GM18502 (cell line): ENCODE measurements around the gene SCN9A.
"Not testable (repeated sequence)": the region's sequence is repeated elsewhere in the genome, so short reads cannot be mapped to it uniquely, and the experiment has no call there.

Source experiments
- ATAC-seq: cut with Tn5 transposase; IDR thresholded peaks from one replicate; pipeline ENCODE4 v1.9.1; 2021; ENCODE audit warnings: mild to moderate bottlenecking; ENCODE audit not compliant: unreplicated experiment, poor library complexity

Gene SCN9A

DNA sequence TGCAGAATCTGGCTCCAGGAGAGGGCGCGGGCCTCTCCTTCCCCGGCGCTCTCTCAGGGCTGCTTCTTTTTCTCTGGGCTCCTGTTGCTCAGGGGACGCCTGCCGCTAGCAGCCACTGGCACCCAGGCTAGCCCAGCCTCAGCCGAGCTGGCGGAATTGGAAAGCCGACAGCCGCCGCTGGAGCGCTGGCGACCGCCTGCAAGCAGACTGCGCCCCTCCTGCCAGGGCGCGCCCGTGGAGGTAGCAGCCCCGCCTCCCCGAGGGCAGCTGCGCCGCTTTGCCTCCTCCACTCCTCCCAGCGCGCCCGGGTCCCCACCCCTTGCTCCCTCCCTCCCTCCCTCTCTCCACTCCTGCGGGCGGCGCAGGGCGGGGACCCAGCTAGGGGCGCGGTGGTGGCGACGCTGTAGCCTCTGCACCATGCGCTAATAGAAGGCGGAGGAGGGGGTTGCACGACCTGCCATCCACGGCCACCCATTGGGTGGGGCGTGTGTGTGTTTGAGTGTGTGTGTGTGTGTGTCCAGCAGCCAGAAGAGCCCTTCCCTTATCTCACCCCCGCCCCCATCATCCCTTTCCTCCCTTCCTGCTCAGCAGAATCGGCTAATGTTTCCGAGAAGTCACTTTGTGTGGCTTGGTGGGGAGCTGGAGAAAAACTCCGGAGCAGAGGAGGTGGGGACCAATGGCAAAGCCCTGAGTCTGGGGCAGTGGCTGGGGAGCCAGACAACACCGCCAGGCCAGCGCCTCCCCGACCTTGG, at the start of gene SCN9A:
TSS of gene SCN9A (minus strand) at position 209 of the 752 bp plus-strand sequence. CDS start 64,188 bp downstream, outside the sequence.
- peak; percentile 67 for ATAC-seq

DNA sequence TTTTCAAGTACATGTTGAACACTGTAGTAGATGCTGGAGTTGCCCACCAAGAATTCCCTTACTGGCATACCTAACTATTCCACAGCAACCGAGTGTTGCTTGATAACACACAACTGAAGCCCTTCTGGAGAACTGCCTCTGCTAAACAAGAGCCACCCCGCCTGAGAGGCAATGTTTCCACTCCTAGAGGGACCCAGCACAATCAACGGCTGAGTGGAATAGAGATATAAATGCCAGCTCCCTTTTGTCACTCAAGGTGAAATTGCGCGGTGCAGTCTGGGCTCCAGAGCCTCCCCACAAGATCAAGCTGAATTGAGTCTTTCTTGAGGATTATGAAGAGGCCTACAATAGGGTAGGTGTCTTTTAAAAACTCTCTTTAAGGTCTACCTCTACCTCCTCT, 49.1 kb upstream of the SCN9A start:
- ATAC-seq: no peak

DNA sequence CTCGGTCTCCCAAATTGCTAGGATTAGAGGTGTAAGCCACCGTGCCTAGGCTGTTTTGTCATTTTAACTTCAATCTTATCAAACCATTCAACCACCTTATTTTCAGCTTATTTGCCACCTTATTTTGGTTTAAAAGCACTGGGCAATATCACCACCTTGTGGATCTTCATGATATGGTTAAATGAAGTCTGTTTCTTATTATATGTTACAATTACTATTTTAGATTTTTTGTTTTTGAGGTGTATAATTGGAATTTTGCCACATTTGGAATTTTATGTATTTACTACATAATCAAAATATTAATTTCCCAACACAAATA, 43.8 kb upstream of the SCN9A start:
- ATAC-seq: no peak

DNA sequence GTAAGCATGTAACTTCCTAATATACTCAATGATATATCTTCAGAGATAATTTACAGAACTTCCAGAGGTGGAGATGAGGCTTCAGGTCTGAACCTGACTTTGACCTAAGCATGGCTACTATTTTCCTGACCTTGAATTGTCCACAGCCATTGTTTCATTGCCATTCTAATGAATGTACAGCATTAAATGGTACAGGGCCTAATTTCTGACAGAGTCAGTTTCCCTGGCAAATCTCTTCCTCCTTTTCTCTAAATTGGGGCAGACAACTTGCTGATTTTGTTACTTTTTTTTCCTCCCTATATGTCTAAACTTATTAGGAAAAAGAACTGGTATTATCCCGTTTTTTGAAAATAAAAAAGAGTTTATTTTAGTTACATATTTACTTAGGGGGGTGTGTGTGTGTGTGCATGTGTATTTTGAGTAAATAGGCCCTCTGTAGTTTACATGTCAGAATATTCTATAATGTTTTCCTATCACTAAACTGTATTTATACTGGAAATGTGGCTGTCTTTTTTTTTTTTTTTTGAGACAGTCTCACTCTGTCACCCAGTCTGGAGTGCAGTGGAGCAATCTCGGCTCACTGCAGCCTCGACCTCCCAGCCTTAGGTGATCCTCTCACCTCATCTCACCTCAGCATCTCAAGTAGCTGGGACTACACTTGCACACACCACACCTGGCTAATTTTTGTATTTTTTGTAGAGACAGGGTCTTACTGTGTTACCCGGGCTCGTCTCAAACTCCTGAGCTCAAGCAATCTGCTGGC, 43.3 kb upstream of the SCN9A start:
- no peak for ATAC-seq

DNA sequence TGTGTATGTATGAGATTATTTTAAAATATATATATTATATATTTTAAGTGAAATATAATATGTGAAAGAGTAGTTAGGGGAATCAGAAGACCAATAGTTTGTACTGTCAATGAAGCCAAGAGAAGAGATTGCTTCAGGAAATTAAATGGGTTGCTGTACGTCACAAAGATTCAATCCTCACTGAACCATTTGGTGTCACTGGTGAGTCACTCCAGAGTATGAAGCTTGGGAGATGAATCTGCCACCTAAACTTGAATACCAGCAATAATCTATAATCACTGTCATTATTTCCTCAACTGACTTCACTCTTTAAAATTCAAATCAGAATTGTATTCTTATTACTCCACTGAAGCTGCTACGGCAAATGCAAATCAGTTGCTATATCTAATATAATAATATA, 41.9 kb upstream of the SCN9A start:
- ATAC-seq: peak; percentile 60

DNA sequence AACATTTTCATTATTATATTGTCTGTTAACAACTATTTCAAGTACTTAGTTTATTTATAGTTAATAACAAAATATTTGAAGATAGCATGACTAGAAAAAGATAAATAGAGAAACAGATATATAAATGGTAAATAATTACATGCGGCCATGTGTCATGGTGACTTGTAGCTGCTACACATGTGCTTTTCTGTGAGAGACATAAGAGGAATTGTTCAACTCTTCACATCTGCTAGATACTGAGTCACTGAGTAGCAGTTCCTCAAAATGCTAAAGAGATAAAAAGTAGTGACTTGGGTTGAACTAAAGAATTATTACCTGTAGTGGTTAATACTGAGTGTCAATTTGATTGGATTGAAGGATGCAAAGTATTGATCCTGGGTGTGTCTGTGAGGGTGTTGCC, 37.5 kb upstream of the SCN9A start:
- no peak for ATAC-seq

DNA sequence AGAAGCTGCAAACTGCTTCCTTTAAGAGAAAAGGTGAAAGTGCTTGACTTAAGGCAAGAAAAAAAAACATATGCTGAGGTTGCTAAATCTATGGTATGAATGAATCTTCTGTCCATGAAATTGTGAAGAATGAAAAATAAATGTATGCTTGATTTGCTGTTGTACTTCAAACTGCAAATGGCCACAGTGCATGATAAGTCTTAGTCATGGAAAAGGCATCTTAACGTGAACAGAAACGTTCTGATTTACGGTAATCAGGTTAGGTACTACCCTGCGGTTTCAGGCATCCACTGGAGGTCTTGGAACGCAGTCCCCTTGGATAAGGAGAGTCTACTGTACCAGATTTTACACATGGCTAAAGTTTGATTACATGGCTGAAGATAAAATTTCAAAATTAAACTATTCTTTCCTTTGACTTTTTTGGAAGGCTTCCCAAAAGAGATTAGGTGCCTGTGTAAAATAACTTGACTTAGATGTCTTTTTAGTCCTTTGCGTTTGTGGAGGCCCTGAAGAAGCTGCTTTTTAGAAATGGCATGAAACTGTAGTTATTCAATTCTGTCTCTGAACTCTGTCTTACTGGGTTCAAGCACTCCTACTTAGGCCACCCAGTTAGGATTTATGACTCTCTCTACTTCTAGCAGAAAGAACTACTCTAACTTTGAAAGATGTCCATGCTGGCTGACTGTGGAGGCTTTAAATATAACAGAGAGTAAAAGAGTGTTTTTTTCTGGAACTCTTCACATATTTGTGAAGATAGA, 35.9 kb upstream of the SCN9A start:
- ATAC-seq: no peak

DNA sequence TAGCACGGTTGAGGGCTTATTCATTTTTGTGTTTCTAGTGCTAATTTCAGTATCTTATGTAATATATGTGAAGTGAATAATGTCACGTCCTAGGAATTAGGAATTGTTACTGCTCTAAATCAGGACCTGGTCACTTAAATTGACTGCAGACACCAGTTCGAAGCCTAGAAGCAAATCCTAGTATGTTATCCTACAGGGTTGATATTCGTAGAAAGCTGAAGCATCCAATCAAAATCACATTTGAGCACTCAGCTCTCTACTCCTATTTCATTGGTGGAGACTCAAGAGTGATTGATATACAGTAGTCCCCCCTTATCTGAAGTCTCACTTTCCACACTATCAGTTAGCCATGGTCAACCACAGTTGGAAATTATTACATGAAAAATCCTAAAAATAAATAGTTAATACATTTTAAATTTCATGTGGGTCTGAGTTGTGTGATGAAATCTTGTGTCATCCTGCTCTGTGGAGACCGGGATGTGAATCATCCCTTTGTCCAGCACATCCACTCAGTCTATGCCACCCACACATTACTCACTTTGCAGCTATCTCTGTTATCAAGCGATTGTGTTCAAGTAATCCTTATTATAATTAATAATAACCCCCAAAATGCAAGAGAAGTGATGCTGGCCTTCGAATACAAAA, 35.2 kb upstream of the SCN9A start:
- no peak for ATAC-seq

DNA sequence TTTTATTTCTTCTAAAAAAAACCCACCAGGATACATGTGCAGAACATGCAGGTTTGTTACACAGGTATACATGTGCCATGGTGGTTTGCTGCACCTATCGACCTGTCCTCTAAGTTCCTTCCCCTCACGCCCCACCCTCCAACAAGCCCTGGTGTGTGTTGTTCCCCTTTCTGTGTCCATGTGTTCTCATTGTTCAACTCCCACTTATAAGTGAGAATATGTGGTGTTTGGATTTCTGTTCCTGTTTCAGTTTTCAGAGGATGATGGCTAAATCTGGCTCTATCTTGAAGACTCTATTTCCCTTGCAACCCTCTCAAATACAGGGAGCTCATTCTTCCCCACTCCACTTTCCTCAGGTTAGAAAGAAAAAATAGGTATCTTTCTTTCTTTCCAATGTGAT, 32.0 kb upstream of the SCN9A start:
- ATAC-seq: not testable (repeated sequence)

DNA sequence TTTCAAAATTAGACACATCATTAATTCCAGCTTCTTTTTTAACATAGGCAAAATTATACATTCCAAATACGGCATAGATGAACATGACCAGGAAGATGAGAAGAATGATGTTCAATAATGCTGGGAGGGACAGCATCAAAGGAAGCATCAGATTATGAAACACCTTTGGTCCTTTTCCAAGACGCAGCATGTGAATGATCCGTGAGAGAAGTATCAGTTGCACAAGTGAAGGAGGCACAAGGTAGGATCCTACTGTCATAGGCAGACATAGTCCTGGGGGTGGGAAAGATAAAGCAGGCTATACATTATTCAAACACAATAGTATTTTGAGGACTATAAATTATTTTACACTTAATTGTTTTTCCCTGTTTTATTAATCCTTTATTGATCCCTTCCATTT, 30.6 kb upstream of the SCN9A start:
- no peak for ATAC-seq

DNA sequence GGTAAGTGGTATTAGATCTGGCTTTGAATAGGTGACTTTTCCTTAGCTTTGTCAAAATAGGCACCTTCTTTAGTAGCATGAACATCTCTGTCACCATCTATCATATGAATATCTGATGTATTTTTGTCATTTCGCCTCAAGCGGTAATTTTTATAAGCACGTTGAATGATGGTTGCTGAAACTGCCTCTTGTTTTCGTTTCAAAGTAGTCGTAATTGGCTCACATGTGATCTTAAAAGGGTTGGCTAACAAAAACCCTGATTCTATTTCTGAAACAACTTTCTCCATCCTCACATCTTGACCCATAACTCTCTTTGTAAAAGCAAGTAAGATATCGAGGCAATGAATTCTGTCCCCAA, 29.8 kb upstream of the SCN9A start:
- ATAC-seq: no peak

DNA sequence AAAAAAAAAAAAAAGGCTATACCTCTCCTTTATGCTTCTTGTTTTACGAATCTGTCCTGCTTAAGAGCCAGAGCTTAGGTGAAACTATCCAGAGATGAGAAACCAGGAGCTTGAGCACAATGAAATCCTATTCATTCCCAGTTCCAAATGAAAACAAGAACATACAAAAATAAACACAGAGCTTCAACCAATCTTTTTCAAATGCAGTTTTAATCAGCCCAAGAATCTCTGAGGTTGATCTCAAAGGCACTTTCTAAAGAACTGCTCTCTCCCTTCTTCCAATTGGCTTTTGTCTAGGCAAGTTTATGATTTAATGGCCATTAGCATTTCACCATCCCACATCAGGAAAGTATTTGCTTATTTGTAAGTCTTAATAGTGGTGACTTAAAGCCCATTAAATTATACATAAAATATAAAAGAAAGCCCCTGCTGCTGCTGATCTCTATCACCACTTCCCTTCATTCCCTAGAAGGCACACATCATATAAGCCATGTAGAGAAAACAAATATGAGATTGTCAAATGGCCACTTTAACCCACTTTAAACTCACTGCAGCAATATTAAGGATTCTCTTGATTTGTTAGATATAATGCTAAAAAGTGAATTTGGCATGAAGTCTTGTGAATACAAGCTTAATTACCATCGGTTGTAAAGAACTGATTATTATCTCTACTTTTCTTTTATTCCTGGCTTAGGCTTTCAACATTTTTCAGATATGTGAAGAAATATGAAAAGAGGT, 29.3 kb upstream of the SCN9A start:
- no peak for ATAC-seq

DNA sequence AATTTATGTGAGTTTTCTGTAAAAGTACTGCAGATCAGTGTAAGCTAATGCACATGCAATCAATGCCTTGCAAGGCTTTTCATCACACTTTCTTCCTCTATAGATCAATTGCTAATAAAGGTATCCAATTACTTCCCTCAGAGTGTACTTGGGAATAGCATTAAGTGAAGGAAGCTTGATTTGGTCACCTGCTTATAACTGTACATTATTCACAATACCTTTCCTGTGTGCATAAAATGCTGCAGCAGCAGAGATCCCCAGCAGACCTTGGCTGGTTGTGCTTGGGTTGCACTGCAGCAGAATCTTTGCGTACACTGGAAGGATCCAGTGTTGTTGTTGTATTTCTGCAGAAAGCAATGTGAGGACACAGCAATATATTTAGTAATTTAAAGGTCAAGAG, 18.5 kb upstream of the SCN9A start:
- ATAC-seq: no peak

DNA sequence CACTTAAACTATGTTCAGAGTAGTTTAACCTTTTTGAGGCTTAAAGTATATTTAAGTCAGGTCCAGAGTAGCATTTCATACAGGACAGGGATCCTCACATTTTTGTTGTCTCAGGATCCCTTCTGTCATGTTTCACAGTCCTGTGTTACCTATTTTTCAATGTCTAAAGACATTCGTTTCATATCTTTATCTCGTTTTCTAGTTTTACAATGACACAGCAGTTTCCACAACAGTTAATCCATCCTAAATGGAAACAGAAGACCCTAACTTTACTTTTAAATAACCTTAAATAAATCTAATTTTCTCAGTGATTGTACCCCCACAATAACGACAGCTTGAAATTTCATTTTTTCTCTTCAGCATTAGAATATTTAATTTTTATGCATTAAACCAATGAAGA, 17.3 kb upstream of the SCN9A start:
- no peak for ATAC-seq

DNA sequence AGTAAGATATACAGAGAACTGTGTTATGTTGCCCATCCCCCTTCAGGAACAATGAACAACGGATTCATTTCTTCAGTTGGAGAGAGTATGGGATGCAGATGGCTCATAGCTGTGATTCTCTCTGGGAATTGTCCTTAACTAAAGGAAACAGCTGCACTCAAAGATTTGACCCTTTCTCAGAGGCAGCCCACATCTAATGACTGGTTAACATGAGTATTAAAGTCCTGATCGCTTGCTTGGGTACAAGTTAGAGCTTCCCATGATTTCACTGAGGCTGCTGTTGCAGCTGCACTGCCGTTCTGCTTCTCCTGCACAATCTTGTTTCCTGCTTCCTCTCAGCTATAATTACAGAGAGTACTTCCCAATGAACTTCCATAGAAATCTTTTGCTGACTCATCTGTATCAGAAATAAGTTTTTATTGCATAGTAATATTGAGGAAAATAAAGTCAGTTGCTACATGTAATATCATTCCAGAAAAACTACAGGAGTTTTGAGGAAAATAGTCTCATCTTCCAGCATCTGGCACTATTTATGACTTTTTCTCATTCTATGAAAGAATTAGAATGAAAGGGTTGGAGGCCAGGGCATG, 12.8 kb upstream of the SCN9A start:
- ATAC-seq: no peak

DNA sequence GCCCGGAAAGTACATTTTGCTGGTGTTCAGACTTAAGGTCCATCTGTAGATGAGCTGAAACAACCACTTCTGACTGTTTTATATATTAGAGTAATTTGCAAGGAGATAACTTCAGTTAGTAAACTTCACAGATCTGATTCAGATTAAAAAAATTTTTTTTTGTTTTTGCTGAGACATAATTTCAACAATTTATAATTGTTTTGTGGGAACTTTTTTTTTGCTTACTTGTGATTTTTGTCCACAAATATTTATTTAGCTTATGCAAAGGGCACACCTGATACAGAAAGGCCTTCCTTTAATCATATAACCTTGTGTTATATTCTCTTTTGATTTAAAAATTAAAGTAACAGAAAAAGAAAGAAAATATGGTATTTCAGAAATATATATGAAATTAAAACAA, 9.6 kb upstream of the SCN9A start:
- ATAC-seq: no peak

DNA sequence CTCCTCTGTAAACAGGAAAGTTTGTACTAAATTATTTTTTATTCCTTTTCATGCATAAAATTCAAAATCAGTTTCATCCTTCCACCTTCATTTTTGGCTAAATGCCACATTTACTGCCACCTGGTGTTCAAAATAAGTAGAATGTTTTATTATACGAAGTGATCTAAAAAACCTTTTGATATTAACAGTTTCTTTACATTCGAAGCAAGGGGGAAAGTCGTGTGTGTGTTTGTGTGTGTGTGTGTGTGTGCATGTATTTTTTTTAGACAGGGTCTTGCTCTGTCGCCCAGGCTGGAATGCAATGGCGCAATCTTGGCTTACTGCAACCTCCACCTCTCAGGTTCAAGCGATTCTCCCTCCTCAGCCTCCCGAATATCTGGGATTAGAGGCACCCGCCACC, 9.0 kb upstream of the SCN9A start:
- no peak for ATAC-seq

DNA sequence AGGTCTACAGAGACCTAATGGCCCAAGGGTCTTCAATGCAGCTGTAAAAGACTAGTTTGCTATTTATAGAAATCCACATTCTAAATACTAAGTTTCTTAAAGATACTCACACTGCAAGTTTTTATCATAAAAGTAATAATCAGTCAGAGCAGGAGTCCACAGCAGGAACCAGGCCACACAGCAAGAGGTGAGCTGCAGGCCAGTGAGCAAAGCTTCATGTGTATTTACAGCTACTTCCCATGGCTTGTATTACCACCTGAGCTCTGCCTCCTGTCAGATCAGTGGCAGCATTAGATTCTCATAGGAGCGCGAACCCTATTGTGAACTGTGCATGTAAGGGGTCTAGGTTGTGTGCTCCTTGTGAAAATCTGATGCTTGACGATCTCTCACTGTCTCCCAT, 6.7 kb upstream of the SCN9A start:
- no peak for ATAC-seq

DNA sequence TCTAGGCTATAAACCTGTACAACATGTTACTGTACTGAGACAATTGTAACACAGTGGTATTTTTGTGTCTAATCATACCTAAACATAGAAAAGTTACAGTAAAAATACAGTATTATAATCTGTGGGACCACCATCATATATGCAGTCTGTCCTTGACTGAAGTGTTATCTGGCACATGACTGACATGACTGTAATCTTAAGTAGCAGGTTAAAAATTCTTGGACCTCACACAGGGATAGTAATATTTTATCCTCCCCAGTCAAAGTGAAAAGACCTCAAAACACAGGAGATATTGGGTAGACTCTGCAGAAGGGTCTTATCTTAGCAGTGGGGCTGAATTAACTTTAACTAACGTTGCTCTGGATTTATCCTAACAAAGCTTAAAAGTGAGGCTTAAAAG, 4.9 kb upstream of the SCN9A start:
- no peak for ATAC-seq

DNA sequence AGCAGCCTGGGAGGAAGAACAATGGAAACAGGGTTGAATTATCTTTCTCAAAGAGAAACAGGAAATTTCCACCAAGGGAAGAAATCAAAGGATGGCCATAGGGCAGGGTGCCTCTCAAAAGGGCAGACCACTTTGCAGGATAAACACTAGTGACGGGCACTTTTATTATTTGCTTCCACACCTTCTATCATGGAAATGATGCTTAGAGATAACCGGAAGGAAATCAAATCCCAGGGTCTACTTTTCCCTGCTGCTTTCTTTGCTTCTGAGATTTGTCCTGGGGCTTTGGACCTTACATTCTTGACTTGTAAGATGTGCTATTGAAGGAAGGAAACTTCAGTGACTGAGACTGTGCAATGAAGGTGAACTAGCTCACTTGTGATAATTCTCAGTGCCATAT, 1.1 kb upstream of the SCN9A start:
- no peak for ATAC-seq
